HEK293 (cell line): ENCODE data around the gene PDE4A.

Source experiments
- GLIS1 ChIP-seq: fragments of 450-650 bp; formaldehyde crosslinking; IDR thresholded peaks from 2 replicates; pipeline ENCODE4 v1.5.1; 2016; ENCODE audit warnings: missing biosample characterization, missing genetic modification characterization
- MYNN ChIP-seq: fragments of 450-650 bp; formaldehyde crosslinking; IDR thresholded peaks from 2 replicates; pipeline ENCODE4 v1.5.1; 2016; ENCODE audit warnings: missing biosample characterization, missing genetic modification characterization, borderline replicate concordance
- MZF1 ChIP-seq: fragments of 450-650 bp; formaldehyde crosslinking; IDR thresholded peaks from 2 replicates; pipeline ENCODE4 v1.5.1; 2017; ENCODE audit warnings: missing biosample characterization, missing genetic modification characterization, borderline replicate concordance
- PRDM6 ChIP-seq: fragments of 450-650 bp; formaldehyde crosslinking; IDR thresholded peaks from 2 replicates; pipeline ENCODE4 v1.5.1; 2017; ENCODE audit warnings: missing biosample characterization, missing genetic modification characterization
- SP3 ChIP-seq: fragments of 450-650 bp; formaldehyde crosslinking; IDR thresholded peaks from 2 replicates; pipeline ENCODE4 v1.5.1; 2016; ENCODE audit warnings: missing biosample characterization, missing genetic modification characterization
- TSHZ1 ChIP-seq: fragments of 450-650 bp; formaldehyde crosslinking; IDR thresholded peaks from 2 replicates; pipeline ENCODE4 v1.5.1; 2016; ENCODE audit warnings: missing biosample characterization, missing genetic modification characterization, borderline replicate concordance
- YY2 ChIP-seq: fragments of 450-650 bp; formaldehyde crosslinking; IDR thresholded peaks from 2 replicates; pipeline ENCODE4 v1.5.1; 2016; ENCODE audit warnings: missing biosample characterization, missing genetic modification characterization
- ZBTB44 ChIP-seq: fragments of 450-650 bp; IDR thresholded peaks from 2 replicates; pipeline ENCODE4 v1.5.1; 2018; ENCODE audit warnings: missing biosample characterization, mild to moderate bottlenecking, missing genetic modification characterization
- ZFHX2 ChIP-seq: fragments of 450-650 bp; formaldehyde crosslinking; conservative IDR thresholded peaks from 2 replicates; pipeline ENCODE4 v1.5.1; 2016; ENCODE audit warnings: missing biosample characterization, missing genetic modification characterization
- ZFP69B ChIP-seq: fragments of 450-650 bp; formaldehyde crosslinking; IDR thresholded peaks from 2 replicates; pipeline ENCODE4 v1.5.1; 2016; ENCODE audit warnings: missing biosample characterization, missing genetic modification characterization
- ZNF169 ChIP-seq: fragments of 450-650 bp; formaldehyde crosslinking; IDR thresholded peaks from 2 replicates; pipeline ENCODE4 v1.5.1; 2016; ENCODE audit warnings: missing biosample characterization, missing genetic modification characterization
- ZNF202 ChIP-seq: fragments of 450-650 bp; formaldehyde crosslinking; IDR thresholded peaks from 2 replicates; pipeline ENCODE4 v1.5.1; 2016; ENCODE audit warnings: missing biosample characterization, missing genetic modification characterization, borderline replicate concordance
- ZNF221 ChIP-seq: fragments of 450-650 bp; formaldehyde crosslinking; IDR thresholded peaks from 2 replicates; pipeline ENCODE4 v1.5.1; 2017; ENCODE audit warnings: missing biosample characterization, missing genetic modification characterization, borderline replicate concordance
- ZNF266 ChIP-seq: fragments of 450-650 bp; formaldehyde crosslinking; IDR thresholded peaks from 2 replicates; pipeline ENCODE4 v1.5.1; 2016; ENCODE audit warnings: missing biosample characterization, missing genetic modification characterization, low read depth
- ZNF292 ChIP-seq: fragments of 450-650 bp; formaldehyde crosslinking; IDR thresholded peaks from 2 replicates; pipeline ENCODE4 v1.5.1; 2016; ENCODE audit warnings: low read depth, missing biosample characterization, missing genetic modification characterization, borderline replicate concordance
- ZNF311 ChIP-seq: fragments of 450-650 bp; formaldehyde crosslinking; IDR thresholded peaks from 2 replicates; pipeline ENCODE4 v1.5.1; 2017; ENCODE audit warnings: missing biosample characterization, missing genetic modification characterization, borderline replicate concordance
- ZNF341 ChIP-seq: fragments of 450-650 bp; formaldehyde crosslinking; IDR thresholded peaks from 2 replicates; pipeline ENCODE4; 2016; ENCODE audit warnings: low read depth, missing biosample characterization, missing genetic modification characterization
- ZNF354C ChIP-seq: fragments of 450-650 bp; formaldehyde crosslinking; IDR thresholded peaks from 2 replicates; pipeline ENCODE4 v1.5.1; 2016; ENCODE audit warnings: missing biosample characterization, missing genetic modification characterization, low read depth, borderline replicate concordance
- ZNF416 ChIP-seq: fragments of 450-650 bp; formaldehyde crosslinking; IDR thresholded peaks from 2 replicates; pipeline ENCODE4 v1.5.1; 2016; ENCODE audit warnings: missing biosample characterization, missing genetic modification characterization
- ZNF426 ChIP-seq: fragments of 450-650 bp; formaldehyde crosslinking; IDR thresholded peaks from 2 replicates; pipeline ENCODE4 v1.5.1; 2017; ENCODE audit warnings: missing biosample characterization, missing genetic modification characterization, mild to moderate bottlenecking, inconsistent platforms, moderate library complexity
- ZNF529 ChIP-seq: fragments of 450-650 bp; formaldehyde crosslinking; IDR thresholded peaks from 2 replicates; pipeline ENCODE4 v1.5.1; 2017; ENCODE audit warnings: missing genetic modification characterization, missing biosample characterization; ENCODE audit not compliant: insufficient replicate concordance
- ZNF548 ChIP-seq: fragments of 450-650 bp; formaldehyde crosslinking; IDR thresholded peaks from 2 replicates; pipeline ENCODE4 v1.5.1; 2016; ENCODE audit warnings: missing biosample characterization, missing genetic modification characterization
- ZNF549 ChIP-seq: fragments of 450-650 bp; IDR thresholded peaks from 2 replicates; pipeline ENCODE4 v1.5.1; 2018; ENCODE audit warnings: missing biosample characterization, missing genetic modification characterization, mild to moderate bottlenecking, inconsistent platforms, moderate library complexity
- ZNF596 ChIP-seq: fragments of 450-650 bp; IDR thresholded peaks from 2 replicates; pipeline ENCODE4 v1.5.0; 2018; ENCODE audit warnings: missing biosample characterization, mild to moderate bottlenecking, missing genetic modification characterization, moderate library complexity
- ZNF692 ChIP-seq: fragments of 450-650 bp; formaldehyde crosslinking; IDR thresholded peaks from 2 replicates; pipeline ENCODE4 v1.5.1; 2016; ENCODE audit warnings: missing biosample characterization, missing genetic modification characterization
- ZNF701 ChIP-seq: fragments of 450-650 bp; formaldehyde crosslinking; IDR thresholded peaks from 2 replicates; pipeline ENCODE4 v1.5.1; 2016; ENCODE audit warnings: missing biosample characterization, missing genetic modification characterization
- ZNF777 ChIP-seq: fragments of 450-650 bp; formaldehyde crosslinking; IDR thresholded peaks from 2 replicates; pipeline ENCODE4 v1.5.1; 2017; ENCODE audit warnings: missing biosample characterization, missing genetic modification characterization, borderline replicate concordance
- ZNF837 ChIP-seq: fragments of 450-650 bp; formaldehyde crosslinking; IDR thresholded peaks from 2 replicates; pipeline ENCODE4 v1.5.1; 2016; ENCODE audit warnings: missing biosample characterization, missing genetic modification characterization
- ZSCAN18 ChIP-seq: fragments of 450-650 bp; formaldehyde crosslinking; IDR thresholded peaks from 2 replicates; pipeline ENCODE4 v1.5.1; 2016; ENCODE audit warnings: missing biosample characterization, missing genetic modification characterization
- ZSCAN30 ChIP-seq: fragments of 450-650 bp; IDR thresholded peaks from 2 replicates; pipeline ENCODE4 v1.5.1; 2018; ENCODE audit warnings: missing biosample characterization, mild to moderate bottlenecking, missing genetic modification characterization, moderate library complexity

The PDE4A gene

GRCh38 chr19:10419646-10420443 lies 493 bp upstream of the PDE4A start (continued):
- peak; percentile 62; the same call in 1 of the 2 replicates for TF ChIP-seq ZSCAN18
- peak; percentile 93 for TF ChIP-seq ZFHX2
- TF ChIP-seq ZNF311 = no peak
- peak; percentile 93 for TF ChIP-seq SP3 (tag by site-specific recombination)
- TF ChIP-seq ZNF292 = no peak
- no peak for TF ChIP-seq ZNF426 (tag by site-specific recombination)
- TF ChIP-seq ZNF596 = 0 out of 2 replicates have a peak, but pooled peaks have one; percentile 32
- peak; percentile 5; the same call in 1 of the 2 replicates for TF ChIP-seq ZBTB44 (tag by site-specific recombination)
- no peak for TF ChIP-seq ZNF202 (tag by site-specific recombination)
- TF ChIP-seq TSHZ1 = peak; percentile 83
- peak; percentile 71; the same call in 1 of the 2 replicates for TF ChIP-seq ZSCAN30 (tag by site-specific recombination)
- peak; percentile 93 for TF ChIP-seq GLIS1
- TF ChIP-seq ZNF529 (tag by site-specific recombination) = no peak
- no peak for TF ChIP-seq ZNF548 (tag by site-specific recombination)
- TF ChIP-seq PRDM6 = no peak
- peak; percentile 71; the same call in 1 of the 2 replicates for TF ChIP-seq YY2 (tag by site-specific recombination)
- TF ChIP-seq ZNF549 (tag by site-specific recombination) = no peak
- no peak for TF ChIP-seq MYNN (tag by site-specific recombination)
- TF ChIP-seq ZFP69B (tag by site-specific recombination) = peak; percentile 87; the same call in 1 of the 2 replicates
- TF ChIP-seq ZNF416 (tag by site-specific recombination) = no peak
- TF ChIP-seq ZNF777 (tag by site-specific recombination) = peak; percentile 92
- no peak for TF ChIP-seq MZF1 (tag by site-specific recombination)
- TF ChIP-seq ZNF341 = peak; percentile 60
- peak; percentile 20; the same call in 1 of the 2 replicates for TF ChIP-seq ZNF169 (tag by site-specific recombination)
- no peak for TF ChIP-seq ZNF266 (tag by site-specific recombination)
- TF ChIP-seq ZNF354C (tag by site-specific recombination) = no peak
- peak; percentile 92 for TF ChIP-seq ZNF692 (tag by site-specific recombination)
- TF ChIP-seq ZNF221 (tag by site-specific recombination) = no peak
- TF ChIP-seq ZNF837 (tag by site-specific recombination) = no peak
- TF ChIP-seq ZNF701 (tag by site-specific recombination) = no peak
